Keratinocyte (primary cell): ENCODE data around the gene DPYD. TPM values are rescaled to one million over a fixed set of nuclear protein-coding genes. Genes with fewer than 3 reads are reported as not detected.

Experiments used
- DNase-seq: peaks from one replicate; pipeline ENCODE4 v3.0.0-alpha.2; 2011; ENCODE audit warnings: low read depth, missing footprints, low spot score
- FAIRE-seq: peaks from 2 replicates; lab custom pipeline; 2011; peaks lifted over from hg19 to GRCh38; lab: Jason Lieb, UNC
- H2AFZ ChIP-seq: 2 replicates; pipeline ENCODE4 v1.6.0; 2012; ENCODE audit warnings: low read length, control low read depth, inconsistent platforms; ENCODE audit not compliant: control insufficient read depth
- H3K27ac ChIP-seq: 2 replicates; pipeline ENCODE4 v1.5.1; 2011; ENCODE audit warnings: low read length; ENCODE audit not compliant: control insufficient read depth, insufficient read depth
- H3K27me3 ChIP-seq: 3 replicates; pipeline ENCODE4 v1.6.0; 2011; ENCODE audit warnings: low read length; ENCODE audit not compliant: control insufficient read depth, insufficient read depth; ENCODE audit errors: extremely low read depth
- H3K36me3 ChIP-seq, 2 experiments: 2 replicates in 1 of 2; 3 replicates in 1 of 2; pipeline ENCODE4 v1.5.1; 2011; ENCODE audit warnings: low read length in 2 of 2, mild to moderate bottlenecking in 1 of 2; ENCODE audit not compliant: control insufficient read depth in 2 of 2, insufficient read depth in 2 of 2; ENCODE audit errors: extremely low read depth in 1 of 2
- H3K4me1 ChIP-seq: 3 replicates; pipeline ENCODE4 v1.5.1; 2011; ENCODE audit warnings: low read length; ENCODE audit not compliant: control insufficient read depth, insufficient read depth; ENCODE audit errors: extremely low read depth
- H3K4me2 ChIP-seq: 3 replicates; pipeline ENCODE4 v1.6.0; 2011; ENCODE audit warnings: low read depth, low read length; ENCODE audit not compliant: control insufficient read depth, insufficient read depth; ENCODE audit errors: extremely low read depth
- H3K4me3 ChIP-seq, 3 experiments: fragments of 200-600 bp in 1 of 3; sonication (generic) in 1 of 3; 2 replicates in 2 of 3; 3 replicates in 1 of 3; pipeline ENCODE4 v1.5.1; 2011 to 2016; ENCODE audit warnings: low read length in 3 of 3, mild to moderate bottlenecking in 3 of 3, control low read depth in 2 of 3, inconsistent platforms in 1 of 3, low read depth in 1 of 3, mixed read lengths in 1 of 3, mixed run types in 1 of 3, moderate library complexity in 1 of 3; ENCODE audit not compliant: control insufficient read depth in 2 of 3, insufficient read depth in 2 of 3; ENCODE audit errors: extremely low read depth in 1 of 3
- H3K79me2 ChIP-seq: 2 replicates; pipeline ENCODE4 v1.6.0; 2012; ENCODE audit warnings: low read length; ENCODE audit not compliant: control insufficient read depth, insufficient read depth
- H3K9ac ChIP-seq: 3 replicates; pipeline ENCODE4 v1.6.0; 2011; ENCODE audit warnings: low read length; ENCODE audit not compliant: control insufficient read depth, insufficient read depth; ENCODE audit errors: extremely low read depth
- H3K9me1 ChIP-seq: 3 replicates; pipeline ENCODE4 v1.6.0; 2011; ENCODE audit warnings: low read length; ENCODE audit not compliant: control insufficient read depth, insufficient read depth; ENCODE audit errors: extremely low read depth
- H3K9me3 ChIP-seq: 2 replicates; pipeline ENCODE4 v1.5.1; 2012; ENCODE audit warnings: low read depth, low read length; ENCODE audit not compliant: control insufficient read depth
- H4K20me1 ChIP-seq: 3 replicates; pipeline ENCODE4 v1.6.0; 2011; ENCODE audit warnings: low read length; ENCODE audit not compliant: control insufficient read depth, insufficient read depth; ENCODE audit errors: extremely low read depth
- EZH2 ChIP-seq: IDR thresholded peaks from one replicate; pipeline ENCODE4 v1.6.1; 2012; ENCODE audit warnings: inconsistent platforms, mild to moderate bottlenecking, low read length, moderate library complexity
- dilution Hi-C: fragments of 300-500 bp; cut with MboI; formaldehyde crosslinking; loops from one replicate; pipeline ENCODE4 v1.7.0; 2020; ENCODE audit warnings: low sequenced_read_pairs; ENCODE audit not compliant: extremely low pct_ligation_motif_present
- polyA plus RNA-seq, 5 experiments: library from polyadenylated mRNA; depleted of rRNA in 3 of 5; stranded (reverse) in 3 of 5; stranded (forward) in 1 of 5; unstranded in 1 of 5; fragments of >200 nt; gene quantifications; 1 replicate in 1 of 5; 2 replicates in 3 of 5; 3 replicates in 1 of 5; pipeline versions ENCODE4 v1.2.1 to v1.2.3, GENCODE V29; 2011 to 2012; ENCODE audit warnings: missing spikeins in 2 of 5, low read depth in 1 of 5, low replicate concordance in 1 of 5
- TF ChIP-seq, protein P1 (sequence below), 3 experiments: IDR thresholded peaks in 1 of 3; conservative IDR thresholded peaks in 1 of 3; optimal IDR thresholded peaks in 1 of 3; 2 replicates in 2 of 3; 3 replicates in 1 of 3; pipeline versions ENCODE3 to v1.5.1; 2011; ENCODE audit warnings: low read length in 3 of 3, mild to moderate bottlenecking in 3 of 3, moderate library complexity in 2 of 3, control low read depth in 1 of 3, inconsistent platforms in 1 of 3; ENCODE audit not compliant: insufficient read depth in 2 of 3; ENCODE audit errors: extremely low read depth in 1 of 3

DPYD gene
- polyA plus RNA-seq, 1 donor (not counting 4 experiments of a cell fraction or from before 2014, with no cell fraction given): 1.9 TPM

DNA sequence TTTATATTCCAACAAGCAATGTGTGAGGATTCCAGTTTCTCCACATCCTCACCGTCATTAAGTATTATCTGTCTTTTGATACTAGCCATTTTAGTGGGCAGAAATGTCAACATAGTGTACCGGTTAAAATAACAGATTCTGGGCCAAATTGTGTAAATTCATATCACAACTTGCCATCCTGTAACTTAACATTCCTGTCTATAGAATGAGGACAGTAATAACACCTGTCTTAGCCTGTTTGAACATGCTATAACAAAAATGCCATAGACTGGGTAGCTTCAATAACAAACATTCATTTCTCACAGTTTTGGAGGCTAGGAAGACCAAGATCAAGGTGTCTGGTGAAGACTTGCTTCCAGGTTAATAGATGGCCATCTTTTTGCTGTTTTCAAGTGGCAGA lies 708.2 kb downstream of the DPYD start:
- dilution Hi-C loops: no loop called here
- no peaks in the 10 kb centered on the region for H4K20me1 ChIP-seq
- DNase-seq (no peak), FAIRE-seq (peak; percentile 85)
- H3K4me1 ChIP-seq: peaks cover 4% of the 10 kb centered on the region
- H3K9me1 ChIP-seq: no peaks in the 10 kb centered on the region
- no peak overlapping the region for H3K27ac ChIP-seq
- H3K9ac ChIP-seq: no peak overlapping the region
- H3K4me3 ChIP-seq: no peak overlapping the region
- no peaks in the 10 kb centered on the region for H3K9me3 ChIP-seq
- H3K27me3 ChIP-seq: no peaks in the 10 kb centered on the region
- no peaks in the 10 kb centered on the region for H3K79me2 ChIP-seq
- H3K36me3 ChIP-seq: no peaks in the 10 kb centered on the region
- peak overlapping the region; percentile 23 for H3K4me2 ChIP-seq
- TF ChIP-seq, protein P1, sequence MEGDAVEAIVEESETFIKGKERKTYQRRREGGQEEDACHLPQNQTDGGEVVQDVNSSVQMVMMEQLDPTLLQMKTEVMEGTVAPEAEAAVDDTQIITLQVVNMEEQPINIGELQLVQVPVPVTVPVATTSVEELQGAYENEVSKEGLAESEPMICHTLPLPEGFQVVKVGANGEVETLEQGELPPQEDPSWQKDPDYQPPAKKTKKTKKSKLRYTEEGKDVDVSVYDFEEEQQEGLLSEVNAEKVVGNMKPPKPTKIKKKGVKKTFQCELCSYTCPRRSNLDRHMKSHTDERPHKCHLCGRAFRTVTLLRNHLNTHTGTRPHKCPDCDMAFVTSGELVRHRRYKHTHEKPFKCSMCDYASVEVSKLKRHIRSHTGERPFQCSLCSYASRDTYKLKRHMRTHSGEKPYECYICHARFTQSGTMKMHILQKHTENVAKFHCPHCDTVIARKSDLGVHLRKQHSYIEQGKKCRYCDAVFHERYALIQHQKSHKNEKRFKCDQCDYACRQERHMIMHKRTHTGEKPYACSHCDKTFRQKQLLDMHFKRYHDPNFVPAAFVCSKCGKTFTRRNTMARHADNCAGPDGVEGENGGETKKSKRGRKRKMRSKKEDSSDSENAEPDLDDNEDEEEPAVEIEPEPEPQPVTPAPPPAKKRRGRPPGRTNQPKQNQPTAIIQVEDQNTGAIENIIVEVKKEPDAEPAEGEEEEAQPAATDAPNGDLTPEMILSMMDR (optimal IDR thresholded peaks at IDR 0.05 in 1 of 3, IDR thresholded peaks at IDR 0.05 in 1 of 3, conservative IDR thresholded peaks at IDR 0.05 in 1 of 3; ENCODE audit: extremely low read depth in 1 of 3, insufficient read depth in 2 of 3, low read length in 3 of 3): no peak
- no peak for TF ChIP-seq EZH2
- H2AFZ ChIP-seq: no peak overlapping the region

DNA sequence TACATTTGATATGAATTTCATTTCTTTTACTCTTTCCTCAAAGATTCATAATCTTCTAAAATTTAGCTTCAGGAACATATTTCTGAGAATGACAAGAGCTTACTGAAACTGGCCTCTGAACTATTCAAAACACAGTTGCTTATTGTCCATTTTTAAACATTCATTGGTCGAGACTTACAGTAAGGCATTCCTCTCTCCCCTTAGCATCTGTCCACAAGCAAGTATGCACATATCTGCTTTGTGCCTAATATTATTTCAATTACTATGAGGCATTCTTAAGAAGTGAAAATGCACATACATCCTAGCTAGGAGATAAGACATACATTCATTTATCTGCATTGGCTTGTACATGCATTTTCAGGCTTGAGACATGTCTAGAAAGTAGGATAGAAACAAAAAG lies 710.5 kb downstream of the DPYD start:
- Histone ChIP-seq H3K79me2 (no peaks in the 10 kb centered on the region), H3K9me1 (no peaks in the 10 kb centered on the region), H4K20me1 (no peaks in the 10 kb centered on the region), H3K4me1 (peaks cover 4% of the 10 kb centered on the region), H3K9me3 (no peaks in the 10 kb centered on the region), H2AFZ (no peak overlapping the region), H3K27ac (no peak overlapping the region), H3K4me3 (no peak overlapping the region), H3K27me3 (no peaks in the 10 kb centered on the region), H3K4me2 (no peak overlapping the region), H3K36me3 (no peaks in the 10 kb centered on the region), H3K9ac (no peak overlapping the region)
- no peak for TF ChIP-seq EZH2
- TF ChIP-seq, protein P1 (optimal IDR thresholded peaks at IDR 0.05 in 1 of 3, IDR thresholded peaks at IDR 0.05 in 1 of 3, conservative IDR thresholded peaks at IDR 0.05 in 1 of 3; ENCODE audit: extremely low read depth in 1 of 3, insufficient read depth in 2 of 3, low read length in 3 of 3): no peak
- no peak for DNase-seq
- dilution Hi-C loops: no loop called here
- no peak for FAIRE-seq
